Tibial artery (tissue), 4 donors: Measurements from ENCODE around the gene SCAMP4.

Experiments
- DNase-seq, 2 donors: peaks; one replicate each; pipeline ENCODE4 v3.0.0-alpha.2; 2019
- H3K27ac ChIP-seq, 2 donors: fragments of 200-600 bp; sonication (generic) in 1 of 2; 1 replicate in 1 of 2; 2 replicates in 1 of 2; pipeline ENCODE4 v1.5.1; 2018 to 2019; ENCODE audit warnings: mild to moderate bottlenecking in 1 of 2
- H3K27me3 ChIP-seq, 2 donors: fragments of 200-600 bp; sonication (generic) in 1 of 2; one replicate each; pipeline versions ENCODE4 v1.5.1 to v1.6.0; 2016 to 2019
- H3K36me3 ChIP-seq, 3 donors: fragments of 200-600 bp; sonication (generic) in 2 of 3; one replicate each; pipeline ENCODE4 v1.5.1; 2016 to 2019; ENCODE audit warnings: mild to moderate bottlenecking in 2 of 3
- H3K4me1 ChIP-seq, 4 donors: fragments of 200-600 bp; sonication (generic) in 2 of 4; 1 replicate in 3 of 4; 2 replicates in 1 of 4; pipeline ENCODE4 v1.5.1; 2016 to 2019
- H3K4me3 ChIP-seq, 2 donors: fragments of 200-600 bp; sonication (generic) in 1 of 2; 1 replicate in 1 of 2; 2 replicates in 1 of 2; pipeline ENCODE4 v1.5.1; 2018 to 2019; ENCODE audit warnings: mild to moderate bottlenecking in 2 of 2
- H3K9me3 ChIP-seq, 3 donors: fragments of 200-600 bp; sonication (generic) in 1 of 3; one replicate each; pipeline ENCODE4 v1.5.1; 2016 to 2019
- intact Hi-C: fragments of 100-400 bp; cut with DNase I; formaldehyde crosslinking; loops from one replicate; pipeline ENCODE4 v1.15.0; 2023; ENCODE audit warnings: low total_unique reads
- TF ChIP-seq, protein P1 (sequence below), 2 experiments: fragments of 200-600 bp in 1 of 2; fragments of 450-650 bp in 1 of 2; IDR thresholded peaks; one replicate each; pipeline ENCODE4 v1.5.1; 2017 to 2019; ENCODE audit warnings: antibody characterized with exemption in 2 of 2, mild to moderate bottlenecking in 1 of 2, moderate library complexity in 1 of 2

Gene SCAMP4

GRCh38 chr19:1961000-1961883, 56.0 kb downstream of the SCAMP4 start:
- no peaks in the 10 kb centered on the region for H3K9me3 ChIP-seq
- H3K4me3 ChIP-seq, result no peak overlapping the region
- H3K36me3 ChIP-seq, result peaks cover 0 to 9% (median 5%) of the 10 kb centered on the region in 3 donors
- no peak for DNase-seq
- TF ChIP-seq, protein P1, sequence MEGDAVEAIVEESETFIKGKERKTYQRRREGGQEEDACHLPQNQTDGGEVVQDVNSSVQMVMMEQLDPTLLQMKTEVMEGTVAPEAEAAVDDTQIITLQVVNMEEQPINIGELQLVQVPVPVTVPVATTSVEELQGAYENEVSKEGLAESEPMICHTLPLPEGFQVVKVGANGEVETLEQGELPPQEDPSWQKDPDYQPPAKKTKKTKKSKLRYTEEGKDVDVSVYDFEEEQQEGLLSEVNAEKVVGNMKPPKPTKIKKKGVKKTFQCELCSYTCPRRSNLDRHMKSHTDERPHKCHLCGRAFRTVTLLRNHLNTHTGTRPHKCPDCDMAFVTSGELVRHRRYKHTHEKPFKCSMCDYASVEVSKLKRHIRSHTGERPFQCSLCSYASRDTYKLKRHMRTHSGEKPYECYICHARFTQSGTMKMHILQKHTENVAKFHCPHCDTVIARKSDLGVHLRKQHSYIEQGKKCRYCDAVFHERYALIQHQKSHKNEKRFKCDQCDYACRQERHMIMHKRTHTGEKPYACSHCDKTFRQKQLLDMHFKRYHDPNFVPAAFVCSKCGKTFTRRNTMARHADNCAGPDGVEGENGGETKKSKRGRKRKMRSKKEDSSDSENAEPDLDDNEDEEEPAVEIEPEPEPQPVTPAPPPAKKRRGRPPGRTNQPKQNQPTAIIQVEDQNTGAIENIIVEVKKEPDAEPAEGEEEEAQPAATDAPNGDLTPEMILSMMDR (IDR thresholded peaks at IDR 0.05), result no peak
- intact Hi-C loops, result no loop called here
- no peak overlapping the region for H3K27ac ChIP-seq
- peaks cover 0 to 6% (median 0%) of the 10 kb centered on the region in 4 donors for H3K4me1 ChIP-seq
- no peaks in the 10 kb centered on the region for H3K27me3 ChIP-seq

DNA sequence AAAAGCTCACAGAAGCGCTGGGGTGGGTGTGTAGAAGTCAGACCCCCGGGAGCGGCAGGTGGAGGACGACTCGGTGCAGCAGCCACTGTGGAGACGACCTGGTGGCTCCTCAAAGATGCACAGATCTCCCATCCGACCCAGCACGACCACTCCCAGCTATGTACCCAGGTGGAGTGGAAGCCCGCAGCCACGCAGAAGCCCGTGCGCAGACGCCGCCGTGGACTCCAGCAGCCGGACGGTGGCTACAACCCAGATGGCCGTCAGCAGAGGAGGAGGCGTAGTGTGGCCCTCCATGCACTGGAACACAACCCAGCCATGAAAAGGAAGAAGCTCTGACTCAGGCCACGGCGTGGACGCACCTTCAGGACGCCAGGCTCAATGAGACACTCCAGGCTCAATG, 57.5 kb downstream of the SCAMP4 start:
- Histone ChIP-seq H3K27me3 (no peaks in the 10 kb centered on the region), H3K27ac (no peak overlapping the region), H3K9me3 (no peaks in the 10 kb centered on the region), H3K4me1 (no peaks in the 10 kb centered on the region), H3K4me3 (no peak overlapping the region), H3K36me3 (peaks cover 0 to 9% (median 5%) of the 10 kb centered on the region in 3 donors)
- intact Hi-C loops, result no loop called here
- TF ChIP-seq, protein P1 (IDR thresholded peaks at IDR 0.05), result no peak
- DNase-seq, result no peak

DNA sequence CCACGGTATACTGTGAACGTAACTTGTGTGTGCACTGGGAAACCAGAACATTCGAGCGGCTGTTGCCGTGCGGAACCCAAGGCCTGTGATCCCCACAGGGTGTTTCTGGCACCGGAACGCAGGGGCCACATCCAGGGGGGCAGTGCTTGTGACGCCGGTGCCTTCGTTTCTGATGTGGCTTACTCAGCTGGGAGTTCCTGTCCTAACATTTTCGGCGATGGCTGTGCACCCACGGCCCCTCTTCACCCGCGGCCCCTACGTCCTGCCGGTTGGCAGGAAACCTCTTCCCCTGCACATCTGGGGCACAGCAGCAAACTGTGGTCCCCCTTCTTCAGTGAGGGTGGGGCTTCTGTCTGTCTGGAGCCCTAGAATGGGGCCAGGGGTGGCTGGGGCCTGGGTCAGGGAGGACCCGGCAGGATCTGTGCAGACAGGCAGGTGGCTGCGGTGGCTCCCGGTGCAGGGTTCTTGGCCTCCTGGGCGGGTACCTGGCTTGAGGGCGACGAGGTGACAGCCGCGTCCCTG, 61.9 kb downstream of the SCAMP4 start:
- TF ChIP-seq, protein P1 (IDR thresholded peaks at IDR 0.05), result no peak
- Histone ChIP-seq H3K9me3 (no peaks in the 10 kb centered on the region), H3K27ac (no peak overlapping the region), H3K4me3 (no peak overlapping the region), H3K4me1 (no peaks in the 10 kb centered on the region), H3K27me3 (no peaks in the 10 kb centered on the region), H3K36me3 (peaks cover 0 to 33% (median 24%) of the 10 kb centered on the region in 3 donors)
- no peak for DNase-seq
- intact Hi-C loops, result no loop called here

DNA sequence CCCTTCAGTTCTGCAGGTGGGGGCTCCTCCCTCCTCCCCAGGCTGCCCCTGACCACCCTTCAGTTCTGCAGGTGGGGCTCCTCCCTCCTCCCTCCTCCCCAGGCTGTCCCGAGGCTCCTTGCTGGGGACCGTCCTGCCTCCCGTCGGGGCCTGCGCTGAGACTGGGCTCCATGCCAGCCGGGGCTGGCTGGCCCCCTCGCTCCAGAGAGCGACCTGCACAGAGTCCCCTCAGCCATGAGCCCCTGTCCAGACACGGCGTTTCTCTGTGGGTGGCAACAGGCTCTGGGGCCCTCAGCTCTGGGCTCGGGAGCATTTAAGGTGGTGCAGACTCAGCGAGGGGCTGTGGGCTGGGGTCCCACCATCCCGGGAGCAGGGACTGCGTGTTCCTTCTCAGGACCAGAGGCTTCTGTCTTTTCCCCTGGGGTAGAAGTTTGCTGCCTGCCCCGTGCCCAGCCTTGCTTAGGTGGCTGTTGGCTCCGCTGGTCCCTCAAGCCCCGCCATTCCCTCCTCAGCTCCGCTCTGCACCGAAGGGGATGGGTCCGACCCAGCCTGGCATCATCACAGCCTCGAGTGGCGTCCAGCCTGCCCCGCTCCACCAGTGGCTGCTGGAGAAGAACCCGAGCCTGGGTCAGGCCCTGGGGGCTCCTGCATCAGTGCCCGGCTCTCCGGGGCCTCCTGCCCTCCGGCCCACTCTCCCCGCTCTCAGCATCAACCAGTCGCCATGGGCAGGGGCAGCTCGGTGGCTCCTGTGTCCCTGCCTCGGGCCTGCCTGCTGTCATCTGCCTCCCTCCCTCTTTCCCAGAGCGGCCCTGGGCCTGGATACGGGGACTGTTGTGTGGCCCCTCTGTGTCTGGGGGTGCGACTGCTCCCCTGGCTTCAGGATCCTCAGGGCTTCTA, 63.3 kb downstream of the SCAMP4 start:
- intact Hi-C loops, result no loop called here
- TF ChIP-seq, protein P1 (IDR thresholded peaks at IDR 0.05), result no peak
- Histone ChIP-seq H3K27me3 (no peaks in the 10 kb centered on the region), H3K27ac (no peak overlapping the region), H3K4me1 (no peaks in the 10 kb centered on the region), H3K4me3 (no peak overlapping the region), H3K36me3 (peaks cover 0 to 37% (median 18%) of the 10 kb centered on the region in 3 donors), H3K9me3 (no peaks in the 10 kb centered on the region)
- DNase-seq, result no peak

DNA sequence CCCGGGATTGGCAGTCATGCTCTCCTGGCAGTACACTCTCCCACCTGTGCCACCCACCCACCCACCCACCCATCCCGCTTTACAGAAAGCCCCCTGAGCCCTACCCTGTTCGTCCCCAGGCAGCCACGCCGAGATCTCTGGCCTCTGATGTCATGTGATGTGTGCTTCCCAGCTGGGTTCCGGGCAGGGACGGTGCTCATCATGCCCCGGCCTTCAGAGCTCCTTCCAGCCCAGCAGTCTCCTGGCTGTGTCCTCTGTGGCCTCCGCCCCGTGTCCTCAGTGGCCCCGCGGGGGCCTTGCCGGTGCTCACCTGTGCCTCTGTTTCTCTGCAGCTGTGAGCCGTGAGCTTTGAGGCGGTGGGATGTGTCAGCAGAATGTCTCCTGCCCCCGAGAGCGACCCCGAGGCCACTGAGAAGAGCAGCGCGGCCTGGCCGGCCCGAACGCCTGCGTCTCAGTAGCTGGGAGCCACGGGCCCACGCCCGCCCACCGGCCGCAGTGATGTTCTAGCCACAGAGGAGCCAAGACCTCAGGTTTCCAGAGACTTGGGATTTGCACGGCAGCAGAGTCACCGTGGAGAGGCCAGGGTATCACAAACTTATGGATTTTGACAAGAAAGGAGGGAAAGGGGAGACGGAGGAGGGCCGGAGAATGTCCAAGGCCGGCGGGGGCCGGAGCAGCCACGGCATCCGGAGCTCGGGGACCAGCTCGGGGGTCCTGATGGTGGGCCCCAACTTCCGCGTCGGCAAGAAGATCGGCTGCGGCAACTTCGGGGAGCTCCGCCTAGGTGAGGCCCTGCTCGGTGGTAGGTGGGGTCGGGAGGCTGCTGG, 64.2 kb downstream of the SCAMP4 start:
- Histone ChIP-seq H3K36me3 (peaks cover 0 to 39% (median 18%) of the 10 kb centered on the region in 3 donors), H3K27ac (no peak overlapping the region), H3K9me3 (no peaks in the 10 kb centered on the region), H3K27me3 (no peaks in the 10 kb centered on the region), H3K4me3 (no peak overlapping the region), H3K4me1 (no peaks in the 10 kb centered on the region)
- TF ChIP-seq, protein P1 (IDR thresholded peaks at IDR 0.05), result no peak
- intact Hi-C loops, result no loop called here
- DNase-seq, result no peak
